NCI-H2107 treated with DMSO at 0.1 percent for 48 hours (cell line): ENCODE data around the gene DYDC2.

Source experiments
- DNase-seq: peaks from one replicate; lab custom pipeline; 2025; ENCODE audit not compliant: unreplicated experiment; lab: John Stamatoyannopoulos, UW

DYDC2 gene

GRCh38 chr10:80365510-80365909 is 8.9 kb downstream of the DYDC2 start:
- no peak for DNase-seq

- DNase-seq = no peak
These were observed 14.9 kb downstream of the DYDC2 start for GRCh38 chr10:80371467-80371866.

- DNase-seq = no peak
These were observed 16.1 kb downstream of the DYDC2 start for GRCh38 chr10:80372675-80373074.

GRCh38 chr10:80373502-80373901 is 16.9 kb downstream of the DYDC2 start:
- DNase-seq = no peak

GRCh38 chr10:80379701-80380100 is 23.1 kb downstream of the DYDC2 start:
- DNase-seq = no peak

- no peak for DNase-seq
These were observed 23.6 kb downstream of the DYDC2 start for GRCh38 chr10:80380185-80380584.

- DNase-seq = no peak
These were observed 26.4 kb downstream of the DYDC2 start for GRCh38 chr10:80382989-80383388.

GRCh38 chr10:80390740-80391139 is 34.2 kb downstream of the DYDC2 start:
- no peak for DNase-seq

GRCh38 chr10:80392250-80392649 is 35.7 kb downstream of the DYDC2 start:
- no peak for DNase-seq

GRCh38 chr10:80394358-80394916 is 37.9 kb downstream of the DYDC2 start:
- no peak for DNase-seq

- no peak for DNase-seq
These were observed 40.4 kb downstream of the DYDC2 start for GRCh38 chr10:80397014-80397413.

GRCh38 chr10:80400136-80400804 is 43.7 kb downstream of the DYDC2 start:
- no peak for DNase-seq

GRCh38 chr10:80405035-80405434 is 48.5 kb downstream of the DYDC2 start:
- no peak for DNase-seq

GRCh38 chr10:80405626-80406025 is 49.0 kb downstream of the DYDC2 start:
- DNase-seq = peak; percentile 41

- no peak for DNase-seq
These were observed 49.6 kb downstream of the DYDC2 start for GRCh38 chr10:80406204-80406603.

GRCh38 chr10:80407812-80408241 is 51.2 kb downstream of the DYDC2 start:
- no peak for DNase-seq

GRCh38 chr10:80408242-80409101 is 51.9 kb downstream of the DYDC2 start, which contains the start of gene PRXL2A:
PRXL2A (plus strand) TSS chr10:80408551; CDS start chr10:80420468, 11,917 bp downstream.
- no peak for DNase-seq

GRCh38 chr10:80409121-80409520 is 52.5 kb downstream of the DYDC2 start:
- DNase-seq = no peak

GRCh38 chr10:80410122-80410521 is 53.5 kb downstream of the DYDC2 start:
- no peak for DNase-seq

GRCh38 chr10:80410578-80411145 is 54.1 kb downstream of the DYDC2 start:
- no peak for DNase-seq

- DNase-seq = no peak
These were observed 54.7 kb downstream of the DYDC2 start for GRCh38 chr10:80411267-80411668.
